GM21526 (cell line): ENCODE measurements around the gene DUSP5.

ENCODE experiments used
- ATAC-seq: cut with Tn5 transposase; IDR thresholded peaks from one replicate; pipeline ENCODE4 v1.9.1; 2021; ENCODE audit warnings: moderate library complexity; ENCODE audit not compliant: unreplicated experiment, low FRiP score

Gene DUSP5

DNA sequence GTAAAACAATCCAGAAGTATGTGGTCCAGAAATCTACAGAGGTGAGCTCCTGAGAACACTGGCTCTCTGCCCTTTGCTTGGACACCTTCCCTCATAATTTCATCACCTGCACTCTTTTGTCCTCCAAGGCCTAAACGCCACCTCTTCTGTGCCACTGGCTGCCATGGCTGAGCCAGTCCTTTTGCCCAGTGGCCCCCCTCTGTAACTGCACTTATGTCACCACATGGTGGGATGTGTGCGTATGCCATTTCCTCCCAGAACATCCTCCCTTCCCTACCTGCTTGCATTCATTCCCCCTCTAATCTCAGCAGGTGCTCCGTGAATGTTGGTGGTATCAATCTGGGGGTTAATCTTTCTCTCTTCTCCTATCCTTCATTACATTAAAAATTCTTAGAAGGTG is 17.3 kb upstream of the DUSP5 start:
- no peak for ATAC-seq

DNA sequence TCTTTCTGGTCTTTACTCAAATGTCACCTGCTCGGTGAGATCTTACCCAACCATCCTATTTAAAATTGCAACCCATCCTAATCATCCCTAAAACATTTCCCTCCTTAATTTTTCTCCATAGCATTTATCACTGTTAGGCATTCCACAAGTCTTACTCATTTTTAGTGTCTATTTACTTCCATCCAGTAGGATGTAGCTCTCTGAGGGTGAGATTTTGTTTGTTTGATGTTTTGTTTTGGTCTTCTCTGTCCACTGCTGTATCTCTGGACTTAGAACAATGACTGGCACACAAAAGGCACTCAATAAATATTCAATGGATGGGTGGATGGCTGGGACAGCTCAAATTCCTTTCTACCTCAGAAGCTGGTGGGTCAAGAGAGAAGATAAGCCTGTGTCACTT is 15.8 kb upstream of the DUSP5 start:
- no peak for ATAC-seq

DNA sequence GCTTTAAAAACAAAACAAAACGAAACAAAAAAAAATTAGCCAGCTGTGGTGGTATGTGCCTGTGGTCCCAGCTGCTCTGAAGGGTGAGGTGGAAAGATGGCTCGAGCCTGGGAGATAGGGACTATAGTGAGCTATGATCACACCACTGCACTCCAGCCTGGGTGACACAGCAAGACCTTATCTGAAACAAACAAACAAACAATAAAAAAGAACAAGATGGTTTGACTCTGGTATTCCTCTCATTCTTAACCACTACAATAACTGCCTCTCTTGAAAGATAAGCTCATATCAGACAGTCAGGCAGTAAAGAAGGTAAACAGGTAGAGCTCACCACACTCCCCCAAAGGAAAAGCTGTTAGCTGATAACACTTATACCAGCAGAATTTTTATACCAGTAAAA is 14.1 kb upstream of the DUSP5 start:
- no peak for ATAC-seq

DNA sequence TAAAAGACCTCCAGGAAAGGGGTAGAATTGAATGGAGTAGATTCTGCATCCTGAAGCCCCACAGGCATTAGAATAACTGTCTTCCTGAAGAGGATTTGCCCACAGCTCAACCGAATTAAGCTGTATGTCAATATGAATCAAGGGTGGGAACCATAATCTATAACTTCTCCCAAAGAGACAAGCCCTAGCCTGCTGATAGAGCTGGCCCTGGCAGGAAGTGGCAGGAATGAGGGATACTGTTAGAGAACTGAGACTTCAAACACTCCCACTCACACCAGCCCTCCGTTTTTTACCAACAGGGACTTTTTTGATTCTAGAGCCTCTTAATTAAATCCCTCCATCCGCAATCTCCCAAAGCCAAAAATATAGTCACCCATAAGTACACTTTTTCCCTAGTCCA is 12.2 kb upstream of the DUSP5 start:
- ATAC-seq: no peak

DNA sequence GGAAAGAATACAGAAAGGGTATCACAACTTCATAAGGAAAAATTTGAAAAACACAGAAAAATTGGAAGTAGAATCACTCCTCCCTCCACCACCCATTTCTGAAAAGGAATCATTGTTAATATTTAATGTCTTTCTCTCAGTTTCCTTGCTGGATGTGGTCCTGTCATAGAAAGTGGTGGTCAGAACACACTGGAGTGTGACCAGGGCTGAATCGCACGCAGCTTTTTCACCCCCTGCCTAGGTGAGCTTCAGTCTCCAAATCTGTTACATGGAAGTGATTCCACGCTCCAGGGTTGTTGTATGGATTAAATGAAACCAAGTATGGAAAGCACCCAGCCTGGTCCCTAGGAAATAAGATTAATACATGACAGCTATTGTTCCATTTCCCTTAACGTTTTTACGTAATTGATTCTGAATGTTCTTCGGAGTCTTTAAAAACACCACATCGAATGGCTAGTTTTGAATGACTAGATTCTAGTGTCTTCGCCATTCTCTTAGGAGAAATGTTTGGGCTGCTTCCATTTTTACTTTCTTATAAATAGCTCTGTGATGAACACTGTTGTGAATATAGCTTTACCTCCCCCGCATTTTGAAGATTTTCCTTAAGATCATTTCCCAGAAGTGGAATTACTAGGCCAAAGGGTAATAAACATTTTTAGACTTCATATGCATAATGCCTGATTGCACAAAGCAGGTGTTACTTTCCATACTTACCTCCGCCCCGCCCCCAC is 10.9 kb upstream of the DUSP5 start:
- no peak for ATAC-seq

DNA sequence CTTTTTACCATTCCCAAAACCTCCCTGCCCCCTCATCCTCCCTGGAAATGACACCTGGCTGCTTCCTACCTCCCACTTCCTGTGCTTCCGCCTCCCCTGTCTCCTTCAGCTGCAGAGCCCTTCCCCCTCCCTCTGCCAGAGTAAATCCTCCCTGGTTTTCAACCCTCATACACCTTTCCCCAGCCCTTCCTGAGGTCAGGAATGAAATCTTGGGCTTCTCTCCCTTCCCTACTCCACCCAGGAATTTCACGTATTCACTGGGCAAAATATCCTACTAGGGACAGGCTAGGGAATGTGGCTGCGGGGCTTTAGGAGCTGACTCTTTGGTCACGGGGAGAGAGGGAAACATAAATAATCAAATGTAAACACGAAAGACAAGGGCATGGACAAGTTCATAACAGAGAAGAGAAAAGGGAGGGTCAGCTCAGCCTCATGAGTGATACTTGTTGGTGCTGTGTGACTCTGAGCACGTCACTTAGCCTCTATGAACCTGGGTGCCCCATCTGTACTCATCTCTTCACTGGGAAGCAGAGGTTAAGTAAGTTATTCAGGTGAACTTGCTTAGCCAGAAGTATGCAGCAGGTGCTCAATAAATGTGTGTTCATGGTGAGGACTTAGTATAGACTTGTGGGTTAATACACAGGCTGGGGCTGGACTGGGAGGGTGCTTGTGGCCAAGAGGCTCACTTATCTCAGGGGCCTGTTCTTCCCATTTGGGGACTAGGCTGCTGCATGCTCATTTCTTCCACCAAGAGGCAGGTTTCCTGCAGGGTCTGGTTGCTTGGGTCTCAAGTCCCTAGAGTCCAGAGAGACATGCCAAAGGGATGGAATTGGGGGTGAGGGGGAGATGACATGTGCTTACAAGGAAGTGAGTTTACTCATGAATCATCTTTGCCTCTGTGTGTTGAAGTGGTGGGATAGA is 10.0 kb upstream of the DUSP5 start:
- no peak for ATAC-seq

DNA sequence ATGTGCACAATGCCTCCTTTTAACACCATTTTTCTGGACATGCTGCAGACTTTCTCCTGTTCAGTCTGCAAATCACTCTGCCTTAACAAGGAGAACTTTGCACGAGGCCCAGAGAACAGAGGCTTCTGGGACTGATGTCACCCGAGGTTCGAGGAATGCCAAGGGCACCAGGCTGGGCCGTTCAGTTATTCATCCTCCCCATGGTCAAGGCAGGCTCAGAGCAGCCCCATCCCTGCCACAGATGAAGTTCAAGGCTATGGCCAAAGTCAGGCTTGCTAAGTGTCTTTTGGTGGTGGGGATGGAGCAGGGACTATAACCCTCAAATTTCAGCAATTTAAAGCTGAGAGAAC is 9.4 kb upstream of the DUSP5 start:
- ATAC-seq: no peak

DNA sequence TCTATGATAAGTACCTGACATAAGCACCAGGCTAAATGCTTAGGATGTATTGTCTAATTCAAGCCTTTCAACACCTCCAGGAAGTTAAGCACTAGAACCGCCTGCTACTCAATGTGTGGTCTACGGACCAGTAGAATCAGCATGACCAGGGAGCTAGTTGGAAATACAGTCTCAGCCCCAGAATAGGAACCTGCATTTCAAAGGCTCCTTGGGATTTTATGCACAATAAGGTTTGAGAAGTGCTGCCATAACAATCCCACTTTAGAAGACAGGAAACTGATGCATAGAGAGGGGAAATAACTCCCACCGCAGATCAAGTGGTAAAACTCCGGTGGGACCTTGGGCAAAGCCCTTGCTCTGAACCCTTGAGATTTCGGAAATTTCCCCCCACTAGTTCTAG is 8.8 kb upstream of the DUSP5 start:
- no peak for ATAC-seq

DNA sequence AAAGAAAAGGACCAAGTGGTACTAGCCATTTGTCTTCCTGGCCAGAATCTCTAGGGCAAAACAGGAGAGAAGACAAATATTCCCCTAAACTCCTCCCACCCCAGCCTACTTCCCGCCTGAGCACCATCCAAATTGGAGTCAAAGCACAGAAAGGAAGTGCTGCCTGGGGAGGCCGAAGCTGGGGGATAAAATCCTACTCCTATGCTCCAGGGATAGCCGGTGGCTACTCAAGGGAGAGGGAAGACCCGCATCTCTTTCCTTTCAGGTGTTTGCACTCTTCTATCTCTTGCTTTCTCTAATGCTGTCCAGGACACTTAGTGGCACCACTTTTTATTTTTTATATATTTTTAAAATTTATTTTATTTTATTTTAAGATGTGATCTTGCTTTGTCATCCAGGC is 7.1 kb upstream of the DUSP5 start:
- no peak for ATAC-seq

DNA sequence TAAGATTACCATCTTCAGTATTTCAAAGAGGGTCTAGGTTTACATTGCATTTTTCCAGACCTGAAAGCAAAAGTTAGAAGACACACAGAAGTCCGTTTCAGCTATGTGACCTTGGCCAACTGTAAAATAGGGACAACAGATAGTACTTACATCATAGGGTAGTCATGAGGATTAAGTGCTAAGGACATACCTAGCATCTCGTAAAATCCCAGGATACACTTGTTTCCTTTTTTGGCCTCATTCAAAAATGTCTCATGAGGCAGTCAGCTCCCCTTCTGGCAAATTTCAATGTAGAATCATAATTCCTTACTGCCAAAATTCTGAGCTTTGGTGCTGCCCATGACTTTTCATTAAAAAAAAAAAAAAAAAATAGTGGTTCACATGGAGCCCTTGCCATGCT is 6.4 kb upstream of the DUSP5 start:
- ATAC-seq: no peak

DNA sequence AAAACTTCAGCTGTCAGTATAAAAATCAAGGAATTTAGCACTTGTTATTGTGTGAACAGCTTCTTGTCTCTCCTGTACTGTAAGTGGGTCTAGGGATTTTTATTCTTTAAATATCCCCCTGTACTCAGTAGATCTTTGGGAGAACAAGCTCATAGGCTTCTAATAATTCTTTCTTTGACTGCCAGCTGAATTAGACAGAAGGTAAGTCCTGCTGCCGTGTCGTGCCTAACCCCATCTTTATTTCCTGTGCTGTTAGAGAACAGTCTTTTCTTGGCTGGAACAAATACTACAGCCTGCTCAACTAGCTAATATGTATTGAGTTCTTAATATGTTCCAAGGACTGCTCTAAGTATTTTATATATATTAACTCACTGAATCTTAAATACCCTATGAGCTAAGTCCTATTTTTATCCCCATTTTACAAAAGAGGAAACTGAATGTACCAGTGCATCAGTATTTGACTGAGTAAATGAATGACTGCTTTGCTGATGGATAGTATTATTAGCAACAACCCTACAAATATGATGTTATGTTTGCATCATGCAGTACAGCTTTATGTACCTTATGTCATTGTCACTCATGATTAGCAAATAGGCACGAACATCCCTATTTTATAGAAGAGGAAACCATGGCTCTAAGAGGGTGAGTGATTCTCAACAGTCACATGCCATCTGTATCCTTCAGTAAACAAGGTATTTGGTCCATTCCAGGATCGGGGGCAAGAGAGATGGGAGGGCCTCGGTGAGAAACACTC is 5.5 kb upstream of the DUSP5 start:
- no peak for ATAC-seq

DNA sequence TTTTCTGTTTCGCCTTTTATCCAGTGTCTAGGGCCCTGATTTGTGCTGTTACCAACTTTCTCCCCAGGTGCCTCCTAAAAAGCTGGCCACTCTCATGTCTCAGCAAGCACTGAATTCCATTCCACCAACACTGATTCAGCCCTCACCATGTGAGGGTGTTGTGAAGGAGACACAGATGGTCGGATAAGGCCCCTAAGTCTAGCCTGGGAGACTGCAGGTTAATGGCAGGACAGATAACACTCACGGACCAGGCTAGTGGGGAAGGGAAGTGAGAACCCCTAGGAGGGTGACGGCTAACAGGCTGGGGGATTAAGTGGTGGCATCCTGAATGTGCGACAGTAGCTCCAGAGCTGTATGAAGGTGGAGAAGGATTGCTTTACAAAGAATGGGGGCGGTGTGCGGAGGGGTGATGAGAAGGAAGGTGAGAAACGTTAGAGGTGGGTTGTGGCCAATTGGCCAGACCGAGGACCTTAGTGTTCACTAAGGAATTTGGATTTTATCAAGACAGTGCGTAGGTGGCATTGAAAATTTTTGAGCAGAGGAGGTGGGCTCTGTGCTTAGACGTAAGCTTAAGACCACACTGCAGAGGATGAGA is 3.8 kb upstream of the DUSP5 start:
- no peak for ATAC-seq

DNA sequence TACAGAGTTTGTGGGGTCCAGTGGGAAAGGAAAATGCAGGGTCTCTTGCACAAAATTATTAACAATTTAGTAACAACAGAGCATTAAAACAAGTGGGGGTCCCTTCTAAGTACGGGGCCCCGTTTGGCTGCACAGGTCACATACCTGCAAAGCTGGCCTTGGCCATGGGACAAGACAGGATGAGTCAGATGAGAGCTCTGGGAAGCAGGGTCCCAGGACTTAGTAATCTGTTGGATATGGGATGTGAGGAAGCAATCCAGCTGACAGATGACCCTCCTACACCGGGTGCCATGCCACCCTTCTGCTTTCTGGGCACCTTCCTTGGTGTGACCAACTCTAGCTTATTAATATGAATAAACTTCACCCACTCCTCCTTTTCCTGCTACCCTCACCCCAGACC is 3.2 kb upstream of the DUSP5 start:
- ATAC-seq: no peak

DNA sequence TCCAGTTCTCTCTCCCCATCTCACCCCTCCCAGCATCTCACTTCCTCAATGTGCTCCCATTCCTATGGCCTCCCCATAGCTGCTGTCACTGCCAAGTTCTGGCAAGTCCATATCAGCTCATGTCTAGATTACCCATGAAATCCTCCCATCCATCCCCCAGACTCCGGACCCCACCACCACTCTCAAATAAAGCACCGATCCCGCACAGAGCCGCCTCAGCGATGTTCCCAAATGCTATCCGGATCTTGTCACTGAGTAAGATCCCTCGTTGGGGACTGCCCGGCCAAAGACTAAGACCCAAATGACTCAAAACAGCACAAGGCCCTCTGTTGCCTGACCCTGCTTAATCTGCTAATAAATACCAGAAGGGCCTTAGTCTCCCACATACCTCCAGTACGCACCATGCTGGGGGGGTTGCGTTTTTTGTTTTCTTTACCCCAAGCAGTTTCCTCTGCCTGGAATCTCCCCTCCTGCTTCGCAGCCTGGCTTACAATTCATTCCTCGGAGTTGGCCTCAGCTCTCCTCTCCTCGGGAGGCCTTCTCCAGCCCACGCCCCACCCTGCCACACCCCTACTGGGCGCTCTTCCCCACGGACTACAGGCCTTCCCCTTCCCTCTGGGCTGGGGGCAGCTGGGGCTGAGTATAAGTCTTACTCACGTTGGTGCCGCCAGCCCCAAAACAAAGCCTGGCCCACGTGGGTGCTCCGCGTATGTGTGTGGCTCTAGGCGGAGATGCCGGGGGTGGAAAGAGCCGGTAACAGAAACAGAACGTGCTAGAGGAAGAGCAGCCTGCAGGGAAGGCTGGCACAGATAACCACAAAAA is 1.8 kb upstream of the DUSP5 start:
- no peak for ATAC-seq

DNA sequence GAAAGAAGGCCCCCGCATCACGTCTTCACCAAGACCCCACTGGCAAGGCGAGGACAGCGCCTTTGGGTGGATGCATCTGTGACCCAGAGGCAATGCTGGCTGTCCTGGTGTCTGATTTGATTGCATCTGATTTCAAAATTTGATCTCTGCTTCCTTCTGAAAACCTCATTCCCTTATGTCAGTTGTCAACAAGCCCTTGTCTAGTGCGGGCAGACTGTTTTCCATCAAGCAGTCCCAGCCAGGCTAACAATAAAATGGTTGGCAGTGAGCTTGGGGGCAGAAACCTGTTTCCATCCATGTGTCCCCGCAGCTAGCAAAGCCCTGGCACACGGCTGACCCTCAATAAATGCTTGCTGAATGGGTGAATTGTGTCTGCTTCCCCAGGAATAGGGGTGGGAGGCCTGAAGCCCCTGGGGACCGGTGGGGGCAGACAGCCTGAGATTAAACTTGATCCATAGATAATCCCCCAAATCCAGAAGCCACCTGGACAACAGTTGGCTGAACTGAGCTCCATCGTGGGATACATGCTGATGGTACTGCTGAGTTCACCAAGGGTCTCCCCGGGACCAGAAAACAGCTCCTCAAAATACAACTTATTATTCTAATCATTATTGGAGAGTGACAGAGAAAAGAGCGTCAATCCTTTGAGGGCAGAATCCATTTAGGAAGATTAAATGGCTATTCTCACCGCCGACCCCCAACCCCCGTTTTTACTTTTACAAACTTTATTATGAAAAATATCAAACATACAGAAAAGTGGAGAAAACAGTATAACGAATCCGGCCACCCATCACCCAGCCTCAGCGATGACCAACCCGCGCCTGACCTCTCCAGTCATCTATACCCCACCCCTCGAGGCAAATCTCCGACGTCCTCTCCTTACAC is 912 bp upstream of the DUSP5 start:
- ATAC-seq: no peak

DNA sequence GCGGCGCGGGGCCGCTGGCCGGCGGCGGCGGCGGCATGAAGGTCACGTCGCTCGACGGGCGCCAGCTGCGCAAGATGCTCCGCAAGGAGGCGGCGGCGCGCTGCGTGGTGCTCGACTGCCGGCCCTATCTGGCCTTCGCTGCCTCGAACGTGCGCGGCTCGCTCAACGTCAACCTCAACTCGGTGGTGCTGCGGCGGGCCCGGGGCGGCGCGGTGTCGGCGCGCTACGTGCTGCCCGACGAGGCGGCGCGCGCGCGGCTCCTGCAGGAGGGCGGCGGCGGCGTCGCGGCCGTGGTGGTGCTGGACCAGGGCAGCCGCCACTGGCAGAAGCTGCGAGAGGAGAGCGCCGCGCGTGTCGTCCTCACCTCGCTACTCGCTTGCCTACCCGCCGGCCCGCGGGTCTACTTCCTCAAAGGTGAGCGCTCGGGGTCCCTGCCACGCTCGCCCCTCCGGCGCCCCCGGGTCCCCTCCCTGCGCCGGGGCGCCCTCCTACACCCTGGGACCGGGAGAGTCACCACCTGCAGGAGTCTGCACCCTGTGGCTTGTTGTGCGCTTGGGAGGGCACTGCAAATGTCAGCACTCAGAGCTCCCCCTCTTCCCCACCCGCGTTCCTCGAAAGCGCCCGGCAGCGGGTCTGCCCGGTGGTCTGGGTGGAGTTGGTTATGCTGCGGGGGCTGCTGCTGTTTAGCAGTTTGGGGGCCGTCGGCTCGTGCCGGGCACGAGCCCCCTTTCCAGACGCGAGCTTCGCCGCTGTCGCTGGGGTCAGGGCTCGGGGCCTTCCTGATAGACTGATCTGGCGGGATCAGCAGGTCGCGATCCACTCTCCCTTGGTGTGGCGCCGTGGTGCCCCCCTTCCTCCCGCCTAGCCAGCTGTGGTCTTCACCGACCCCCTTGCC is 627 bp downstream of the DUSP5 start:
- peak; percentile 12 for ATAC-seq

DNA sequence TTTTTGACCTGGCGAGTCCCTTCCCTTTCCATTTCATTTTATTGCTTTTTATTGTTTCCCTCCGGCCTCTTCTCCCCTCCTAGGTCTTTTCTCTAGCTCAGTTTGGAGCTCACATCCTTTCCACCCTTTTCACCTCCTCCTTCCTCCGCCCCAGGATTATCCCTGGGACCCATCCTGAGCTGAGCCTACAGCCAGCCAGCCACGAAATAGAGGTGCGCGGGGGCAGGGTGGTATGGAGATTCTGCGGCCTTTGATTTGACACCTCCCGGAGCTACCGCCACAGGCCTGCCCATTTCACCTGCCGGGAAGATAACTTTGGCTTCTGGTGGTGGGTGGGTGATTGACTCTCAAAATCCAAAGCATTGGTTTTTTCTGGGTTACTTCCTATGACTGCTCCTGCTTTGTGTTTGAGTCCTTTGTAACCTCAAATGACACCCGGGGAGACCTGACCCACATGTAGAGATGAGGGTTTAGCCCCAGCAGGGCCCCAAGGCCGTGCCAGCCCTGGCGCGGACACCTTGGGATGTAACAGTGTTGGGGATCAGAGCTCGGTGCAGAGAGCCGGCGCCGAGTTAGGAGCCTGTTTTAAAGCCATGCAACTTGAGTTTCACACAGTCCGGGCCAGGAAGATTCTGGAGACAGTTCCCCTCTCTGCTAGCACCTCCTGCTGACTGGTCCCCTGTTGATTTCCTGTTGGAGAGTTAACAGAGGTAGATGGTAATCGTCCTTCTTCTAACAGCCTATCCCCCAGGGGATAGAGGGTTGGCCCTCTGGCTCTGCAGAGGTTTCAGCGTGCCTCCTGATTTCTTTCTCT is 1.5 kb downstream of the DUSP5 start:
- no peak for ATAC-seq
